HepG2 (cell line): Measurements from ENCODE around the gene ISCA2.

Experiments used
- CTCF ChIP-seq: sonication (generic); formaldehyde crosslinking; IDR thresholded peaks from 2 replicates; pipeline ENCODE4 v1.5.0; 2020; ENCODE audit warnings: mild to moderate bottlenecking, missing genetic modification reagents, moderate library complexity
- MIER3 ChIP-seq: IDR thresholded peaks from 2 replicates; pipeline ENCODE4 v1.6.1; 2016; ENCODE audit warnings: missing compliant biosample characterization, borderline replicate concordance
- ZC3H13 ChIP-seq: sonication (generic); formaldehyde crosslinking; IDR thresholded peaks from 2 replicates; pipeline ENCODE4 v1.8.1; 2023; ENCODE audit warnings: mild to moderate bottlenecking, missing genetic modification reagents, moderate library complexity
- ZNF367 ChIP-seq: sonication (generic); formaldehyde crosslinking; IDR thresholded peaks from 2 replicates; pipeline ENCODE4 v1.4.0; 2020; ENCODE audit warnings: missing genetic modification reagents, borderline replicate concordance

GRCh38 chr14:74492776-74493342 is 706 bp upstream of the ISCA2 start, which contains the start of gene NPC2:
- TF ChIP-seq ZNF367 (CRISPR knock-in tag), result no peak
- TF ChIP-seq CTCF, result no peak
- no peak for TF ChIP-seq MIER3
- no peak for TF ChIP-seq ZC3H13 (CRISPR knock-in tag)
